Stimulated activated CD4-positive, alpha-beta T cell treated with anti-CD3 and anti-CD28 coated beads, Interleukin-4, amount 100 ng/mL, for 48 hours (primary cell): ENCODE measurements around the gene ULBP1.
A peak's percentile ranks its signal among the peaks of the same experiment; 100 is the strongest.
"Not testable (repeated sequence)": the region's sequence is repeated elsewhere in the genome, so short reads cannot be mapped to it uniquely, and the experiment has no call there.

ENCODE experiments used
- DNase-seq, 2 donors: peaks; one replicate each; pipeline ENCODE4 v3.0.0-alpha.2; 2020; ENCODE audit warnings: low read depth in 2 of 2

ULBP1 gene

GRCh38 chr6:149953390-149953789 lies 10.4 kb upstream of the ULBP1 start:
- not testable (repeated sequence) for DNase-seq

GRCh38 chr6:149953934-149954327 lies 9.8 kb upstream of the ULBP1 start:
- not testable (repeated sequence) for DNase-seq

- DNase-seq, result not testable (repeated sequence)
Measured at GRCh38 chr6:149954328-149954983, 9.3 kb upstream of the ULBP1 start.

GRCh38 chr6:149954984-149955653 lies 8.6 kb upstream of the ULBP1 start:
- DNase-seq, result not testable (repeated sequence)

GRCh38 chr6:149955654-149956317 lies 8.0 kb upstream of the ULBP1 start:
- DNase-seq, result not testable (repeated sequence)

GRCh38 chr6:149958124-149958523 lies 5.6 kb upstream of the ULBP1 start:
- not testable (repeated sequence) for DNase-seq

GRCh38 chr6:149959806-149960205 lies 3.9 kb upstream of the ULBP1 start:
- DNase-seq, result not testable (repeated sequence)

GRCh38 chr6:149960488-149960887 lies 3.3 kb upstream of the ULBP1 start:
- no peak for DNase-seq

- no peak for DNase-seq
Measured at GRCh38 chr6:149961728-149962425, 1.9 kb upstream of the ULBP1 start.

- no peak for DNase-seq
Measured at GRCh38 chr6:149962461-149963211, 1.1 kb upstream of the ULBP1 start.

- peak in 1 of 2 donors; percentile 35 for DNase-seq
Measured at GRCh38 chr6:149963212-149963461, 606 bp upstream of the ULBP1 start.

GRCh38 chr6:149964308-149965193 lies 808 bp downstream of the ULBP1 start:
- no peak for DNase-seq

GRCh38 chr6:149965194-149966020 lies 1.7 kb downstream of the ULBP1 start:
- no peak for DNase-seq

- DNase-seq, result not testable (repeated sequence)
Measured at GRCh38 chr6:149966319-149966718, 2.6 kb downstream of the ULBP1 start.

GRCh38 chr6:149967591-149967990 lies 3.8 kb downstream of the ULBP1 start:
- no peak for DNase-seq

- not testable (repeated sequence) for DNase-seq
Measured at GRCh38 chr6:149967999-149968398, 4.3 kb downstream of the ULBP1 start.

- not testable (repeated sequence) for DNase-seq
Measured at GRCh38 chr6:149968909-149969308, 5.2 kb downstream of the ULBP1 start.

- DNase-seq, result no peak
Measured at GRCh38 chr6:149969635-149970034, 5.9 kb downstream of the ULBP1 start.

GRCh38 chr6:149974394-149974793 lies 10.7 kb downstream of the ULBP1 start:
- DNase-seq, result not testable (repeated sequence)

- no peak for DNase-seq
Measured at GRCh38 chr6:149974825-149975224, 11.1 kb downstream of the ULBP1 start.
